HepG2 (cell line): ENCODE measurements around the gene CYP26A1. TPM values are rescaled to one million over a fixed set of nuclear protein-coding genes. Genes with fewer than 3 reads are reported as not detected.

Experiments
- FOXM1 ChIP-seq: sonication (generic); formaldehyde crosslinking; IDR thresholded peaks from 2 replicates; pipeline ENCODE4 v1.5.0; 2020; ENCODE audit warnings: missing genetic modification reagents
- HES4 ChIP-seq: sonication (generic); formaldehyde crosslinking; IDR thresholded peaks from 2 replicates; pipeline ENCODE4 v1.9.0; 2021; ENCODE audit warnings: mild to moderate bottlenecking, missing genetic modification reagents, borderline replicate concordance
- HOXA3 ChIP-seq: sonication (generic); formaldehyde crosslinking; IDR thresholded peaks from 2 replicates; pipeline ENCODE4 v1.5.0; 2020; ENCODE audit warnings: missing genetic modification reagents
- MBNL3 ChIP-seq: fragments of 250-450 bp; sonication (Bioruptor Pico); conservative IDR thresholded peaks from 2 replicates; pipeline ENCODE4 v1.8.0; 2022; ENCODE audit warnings: mild to moderate bottlenecking, inconsistent platforms
- NFE2L1 ChIP-seq: sonication (generic); formaldehyde crosslinking; IDR thresholded peaks from 2 replicates; pipeline ENCODE4 v1.4.0; 2020; ENCODE audit warnings: missing genetic modification reagents, mild to moderate bottlenecking, borderline replicate concordance
- RARA ChIP-seq: IDR thresholded peaks from 2 replicates; pipeline ENCODE4 v1.6.1; 2016; ENCODE audit warnings: missing genetic modification reagents, missing compliant biosample characterization
- SMAD3 ChIP-seq: sonication (generic); formaldehyde crosslinking; IDR thresholded peaks from 2 replicates; pipeline ENCODE4 v1.4.0; 2020; ENCODE audit warnings: missing genetic modification reagents
- U2AF1 ChIP-seq: fragments of 200-400 bp; formaldehyde crosslinking; optimal IDR thresholded peaks from 2 replicates; pipeline ENCODE3; 2017; ENCODE audit warnings: mild to moderate bottlenecking, low read depth, low read length
- ZBTB20 ChIP-seq: sonication (generic); formaldehyde crosslinking; IDR thresholded peaks from 2 replicates; pipeline ENCODE4 v1.8.1; 2023; ENCODE audit warnings: missing genetic modification reagents, low read depth, mild to moderate bottlenecking, borderline replicate concordance
- ZNF160 ChIP-seq: sonication (generic); formaldehyde crosslinking; IDR thresholded peaks from 2 replicates; pipeline ENCODE4 v1.8.0; 2022; ENCODE audit warnings: mild to moderate bottlenecking, inconsistent platforms, missing genetic modification reagents
- ZNF274 ChIP-seq: sonication (generic); formaldehyde crosslinking; IDR thresholded peaks from 2 replicates; pipeline ENCODE4 v1.5.1; 2020; ENCODE audit warnings: mild to moderate bottlenecking, missing genetic modification reagents
- ZNF282 ChIP-seq: fragments of 450-650 bp; IDR thresholded peaks from 2 replicates; pipeline ENCODE4 v1.6.1; 2018; ENCODE audit not compliant: partially characterized antibody
- ZNF292 ChIP-seq: sonication (generic); formaldehyde crosslinking; IDR thresholded peaks from 2 replicates; pipeline ENCODE4 v1.8.1; 2022; ENCODE audit warnings: mild to moderate bottlenecking, low read depth, missing genetic modification reagents, borderline replicate concordance
- ZNF660 ChIP-seq: sonication (generic); formaldehyde crosslinking; IDR thresholded peaks from 2 replicates; pipeline ENCODE4 v1.5.1; 2020; ENCODE audit warnings: mild to moderate bottlenecking, low read depth, missing genetic modification reagents, borderline replicate concordance
- ZSCAN30 ChIP-seq: sonication (generic); formaldehyde crosslinking; IDR thresholded peaks from 2 replicates; pipeline ENCODE4 v1.5.0; 2020; ENCODE audit warnings: mild to moderate bottlenecking, missing genetic modification reagents
- polyA plus RNA-seq, 8 experiments: library from polyadenylated mRNA; depleted of rRNA in 3 of 8; stranded (reverse) in 7 of 8; unstranded in 1 of 8; fragments of >200 nt; fragmentation: Illumina TruSeq in 4 of 8; extraction: Trizol in 4 of 8; gene quantifications; 2 replicates each; pipeline versions ENCODE4 v1.2.1 to v1.2.3, GENCODE V29; 2011 to 2016; ENCODE audit warnings: low read depth in 4 of 8, missing spikeins in 1 of 8, mixed read lengths in 1 of 8; ENCODE audit not compliant: insufficient read depth in 1 of 8
- total RNA-seq, 5 experiments: library from RNA; depleted of rRNA; stranded (reverse); fragments of >200 nt; fragmentation: Illumina TruSeq; extraction: Trizol; gene quantifications; 2 replicates each; pipeline ENCODE4 v1.2.3, GENCODE V29; 2016; ENCODE audit warnings: low read depth in 1 of 5
- TF ChIP-seq, protein P1 (sequence below): sonication (generic); formaldehyde crosslinking; IDR thresholded peaks from 2 replicates; pipeline ENCODE4 v1.9.0; 2021; ENCODE audit warnings: missing genetic modification reagents, borderline replicate concordance
- TF ChIP-seq, protein P2 (sequence below): sonication (generic); formaldehyde crosslinking; IDR thresholded peaks from 2 replicates; pipeline ENCODE4 v1.5.1; 2020; ENCODE audit warnings: mild to moderate bottlenecking, missing genetic modification reagents, moderate library complexity
- TF ChIP-seq, protein P3 (sequence below): sonication (generic); formaldehyde crosslinking; IDR thresholded peaks from 2 replicates; pipeline ENCODE4 v1.4.0; 2020; ENCODE audit warnings: missing genetic modification reagents
- TF ChIP-seq, protein P4 (sequence below): sonication (generic); formaldehyde crosslinking; IDR thresholded peaks from 2 replicates; pipeline ENCODE4 v1.8.0; 2022; ENCODE audit warnings: mild to moderate bottlenecking, missing genetic modification reagents, moderate library complexity

The CYP26A1 gene
- total and polyA plus RNA-seq, 2 of the 13 experiments (the other 11 are each of a cell fraction or from before 2014, with no cell fraction given): 0.15 TPM; not detected in 1

DNA sequence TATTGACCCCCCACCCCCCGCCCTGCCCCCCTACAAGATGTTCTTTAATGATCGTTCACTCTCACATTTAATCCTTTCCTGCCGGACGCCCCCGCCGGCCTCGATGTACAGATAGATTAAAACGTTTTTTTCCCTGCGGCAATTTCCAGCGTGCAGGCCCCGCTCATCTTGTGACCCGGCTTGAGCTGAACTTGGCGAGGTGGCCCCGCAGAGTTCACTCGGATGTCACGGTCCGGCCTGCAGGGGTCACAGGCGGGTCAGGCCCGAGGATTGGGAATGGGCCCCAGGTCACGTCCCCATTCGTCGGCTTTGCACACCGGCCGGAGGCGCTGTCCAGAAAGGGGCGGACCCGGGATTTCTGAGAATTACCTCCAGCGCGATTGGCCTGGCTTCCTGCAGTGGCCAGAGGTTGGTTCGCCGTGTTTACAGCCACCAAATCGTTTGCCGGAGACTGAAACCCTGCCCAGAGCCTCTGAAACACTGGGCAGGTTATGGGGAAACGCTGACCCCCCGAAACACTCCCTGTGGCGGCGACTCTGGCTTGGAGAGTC is 1.9 kb upstream of the CYP26A1 start (continued):
- no peak for TF ChIP-seq ZNF660 (CRISPR knock-in tag)
- TF ChIP-seq HES4: no peak
- TF ChIP-seq ZNF274 (CRISPR knock-in tag): no peak
- TF ChIP-seq U2AF1: no peak
- TF ChIP-seq, protein P1, sequence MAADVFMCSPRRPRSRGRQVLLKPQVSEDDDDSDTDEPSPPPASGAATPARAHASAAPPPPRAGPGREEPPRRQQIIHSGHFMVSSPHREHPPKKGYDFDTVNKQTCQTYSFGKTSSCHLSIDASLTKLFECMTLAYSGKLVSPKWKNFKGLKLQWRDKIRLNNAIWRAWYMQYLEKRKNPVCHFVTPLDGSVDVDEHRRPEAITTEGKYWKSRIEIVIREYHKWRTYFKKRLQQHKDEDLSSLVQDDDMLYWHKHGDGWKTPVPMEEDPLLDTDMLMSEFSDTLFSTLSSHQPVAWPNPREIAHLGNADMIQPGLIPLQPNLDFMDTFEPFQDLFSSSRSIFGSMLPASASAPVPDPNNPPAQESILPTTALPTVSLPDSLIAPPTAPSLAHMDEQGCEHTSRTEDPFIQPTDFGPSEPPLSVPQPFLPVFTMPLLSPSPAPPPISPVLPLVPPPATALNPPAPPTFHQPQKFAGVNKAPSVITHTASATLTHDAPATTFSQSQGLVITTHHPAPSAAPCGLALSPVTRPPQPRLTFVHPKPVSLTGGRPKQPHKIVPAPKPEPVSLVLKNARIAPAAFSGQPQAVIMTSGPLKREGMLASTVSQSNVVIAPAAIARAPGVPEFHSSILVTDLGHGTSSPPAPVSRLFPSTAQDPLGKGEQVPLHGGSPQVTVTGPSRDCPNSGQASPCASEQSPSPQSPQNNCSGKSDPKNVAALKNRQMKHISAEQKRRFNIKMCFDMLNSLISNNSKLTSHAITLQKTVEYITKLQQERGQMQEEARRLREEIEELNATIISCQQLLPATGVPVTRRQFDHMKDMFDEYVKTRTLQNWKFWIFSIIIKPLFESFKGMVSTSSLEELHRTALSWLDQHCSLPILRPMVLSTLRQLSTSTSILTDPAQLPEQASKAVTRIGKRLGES (CRISPR knock-in tag): no peak
- TF ChIP-seq ZSCAN30 (CRISPR knock-in tag): no peak
- TF ChIP-seq, protein P2, sequence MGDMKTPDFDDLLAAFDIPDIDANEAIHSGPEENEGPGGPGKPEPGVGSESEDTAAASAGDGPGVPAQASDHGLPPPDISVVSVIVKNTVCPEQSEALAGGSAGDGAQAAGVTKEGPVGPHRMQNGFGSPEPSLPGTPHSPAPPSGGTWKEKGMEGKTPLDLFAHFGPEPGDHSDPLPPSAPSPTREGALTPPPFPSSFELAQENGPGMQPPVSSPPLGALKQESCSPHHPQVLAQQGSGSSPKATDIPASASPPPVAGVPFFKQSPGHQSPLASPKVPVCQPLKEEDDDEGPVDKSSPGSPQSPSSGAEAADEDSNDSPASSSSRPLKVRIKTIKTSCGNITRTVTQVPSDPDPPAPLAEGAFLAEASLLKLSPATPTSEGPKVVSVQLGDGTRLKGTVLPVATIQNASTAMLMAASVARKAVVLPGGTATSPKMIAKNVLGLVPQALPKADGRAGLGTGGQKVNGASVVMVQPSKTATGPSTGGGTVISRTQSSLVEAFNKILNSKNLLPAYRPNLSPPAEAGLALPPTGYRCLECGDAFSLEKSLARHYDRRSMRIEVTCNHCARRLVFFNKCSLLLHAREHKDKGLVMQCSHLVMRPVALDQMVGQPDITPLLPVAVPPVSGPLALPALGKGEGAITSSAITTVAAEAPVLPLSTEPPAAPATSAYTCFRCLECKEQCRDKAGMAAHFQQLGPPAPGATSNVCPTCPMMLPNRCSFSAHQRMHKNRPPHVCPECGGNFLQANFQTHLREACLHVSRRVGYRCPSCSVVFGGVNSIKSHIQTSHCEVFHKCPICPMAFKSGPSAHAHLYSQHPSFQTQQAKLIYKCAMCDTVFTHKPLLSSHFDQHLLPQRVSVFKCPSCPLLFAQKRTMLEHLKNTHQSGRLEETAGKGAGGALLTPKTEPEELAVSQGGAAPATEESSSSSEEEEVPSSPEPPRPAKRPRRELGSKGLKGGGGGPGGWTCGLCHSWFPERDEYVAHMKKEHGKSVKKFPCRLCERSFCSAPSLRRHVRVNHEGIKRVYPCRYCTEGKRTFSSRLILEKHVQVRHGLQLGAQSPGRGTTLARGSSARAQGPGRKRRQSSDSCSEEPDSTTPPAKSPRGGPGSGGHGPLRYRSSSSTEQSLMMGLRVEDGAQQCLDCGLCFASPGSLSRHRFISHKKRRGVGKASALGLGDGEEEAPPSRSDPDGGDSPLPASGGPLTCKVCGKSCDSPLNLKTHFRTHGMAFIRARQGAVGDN (CRISPR knock-in tag): peak; percentile 79
- peak; percentile 100 for TF ChIP-seq RARA (CRISPR knock-in tag)
- 0 out of 2 replicates have a peak, but pooled peaks have one; percentile 49 for TF ChIP-seq ZNF292
- TF ChIP-seq NFE2L1: no peak
- TF ChIP-seq ZBTB20 (CRISPR knock-in tag): 0 out of 2 replicates have a peak, but pooled peaks have one; percentile 47
- TF ChIP-seq, protein P3, sequence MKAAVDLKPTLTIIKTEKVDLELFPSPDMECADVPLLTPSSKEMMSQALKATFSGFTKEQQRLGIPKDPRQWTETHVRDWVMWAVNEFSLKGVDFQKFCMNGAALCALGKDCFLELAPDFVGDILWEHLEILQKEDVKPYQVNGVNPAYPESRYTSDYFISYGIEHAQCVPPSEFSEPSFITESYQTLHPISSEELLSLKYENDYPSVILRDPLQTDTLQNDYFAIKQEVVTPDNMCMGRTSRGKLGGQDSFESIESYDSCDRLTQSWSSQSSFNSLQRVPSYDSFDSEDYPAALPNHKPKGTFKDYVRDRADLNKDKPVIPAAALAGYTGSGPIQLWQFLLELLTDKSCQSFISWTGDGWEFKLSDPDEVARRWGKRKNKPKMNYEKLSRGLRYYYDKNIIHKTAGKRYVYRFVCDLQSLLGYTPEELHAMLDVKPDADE (CRISPR knock-in tag): no peak
- TF ChIP-seq ZNF282: no peak
- TF ChIP-seq FOXM1: no peak; the same call in 1 of the 2 replicates
- TF ChIP-seq, protein P4, sequence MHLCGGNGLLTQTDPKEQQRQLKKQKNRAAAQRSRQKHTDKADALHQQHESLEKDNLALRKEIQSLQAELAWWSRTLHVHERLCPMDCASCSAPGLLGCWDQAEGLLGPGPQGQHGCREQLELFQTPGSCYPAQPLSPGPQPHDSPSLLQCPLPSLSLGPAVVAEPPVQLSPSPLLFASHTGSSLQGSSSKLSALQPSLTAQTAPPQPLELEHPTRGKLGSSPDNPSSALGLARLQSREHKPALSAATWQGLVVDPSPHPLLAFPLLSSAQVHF (CRISPR knock-in tag): no peak
- no peak for TF ChIP-seq SMAD3
- TF ChIP-seq ZNF160 (CRISPR knock-in tag): no peak
- TF ChIP-seq MBNL3: no peak
- peak; percentile 45; the same call in 1 of the 2 replicates for TF ChIP-seq HOXA3 (CRISPR knock-in tag)
